H1 (cell line): ENCODE results near the gene MRPL52. TPM values are rescaled to one million over a fixed set of nuclear protein-coding genes. Genes with fewer than 3 reads are reported as not detected.

Source experiments
- CTCF ChIA-PET: fragments of 300-600 bp; sonication (Branson Sonifier 250); formaldehyde crosslinking; loops from one replicate; lab custom pipeline; 2021; ENCODE audit not compliant: partially characterized antibody; lab: Charles Lee
- POLR2A ChIA-PET: fragments of 300-600 bp; sonication (Branson Sonifier 250); formaldehyde crosslinking; loops from one replicate; lab custom pipeline; 2021; ENCODE audit warnings: inconsistent platforms; ENCODE audit not compliant: partially characterized antibody; lab: Charles Lee
- DNase-seq, 2 experiments: peaks; one replicate each; pipeline versions ENCODE4 v3.0.0 to v3.0.0-alpha.2; 2010 to 2022; ENCODE audit warnings: low spot score in 2 of 2, low read depth in 1 of 2, mixed read lengths in 1 of 2
- FAIRE-seq: peaks from 2 replicates; lab custom pipeline; 2011; peaks lifted over from hg19 to GRCh38; lab: Jason Lieb, UNC
- H2AFZ ChIP-seq: 2 replicates; pipeline ENCODE4 v1.8.1; 2012; ENCODE audit warnings: low read length, inconsistent platforms
- H2AK5ac ChIP-seq: 2 replicates; pipeline ENCODE4 v1.6.1; 2013; ENCODE audit warnings: low read depth, low read length
- H2BK120ac ChIP-seq: replicated peaks from 2 replicates; pipeline ENCODE3; 2013; ENCODE audit warnings: low read depth, low read length, inconsistent platforms
- H2BK12ac ChIP-seq: 2 replicates; pipeline ENCODE4 v1.6.1; 2013; ENCODE audit warnings: low read depth, low read length
- H2BK15ac ChIP-seq: 2 replicates; pipeline ENCODE4 v1.6.1; 2013; ENCODE audit warnings: low read length
- H2BK20ac ChIP-seq: 2 replicates; pipeline ENCODE4 v1.6.1; 2013; ENCODE audit warnings: low read length
- H2BK5ac ChIP-seq: 2 replicates; pipeline ENCODE4 v1.6.1; 2013; ENCODE audit warnings: low read depth, low read length
- H3K14ac ChIP-seq: 2 replicates; pipeline ENCODE4 v1.6.1; 2013; ENCODE audit warnings: inconsistent platforms; ENCODE audit not compliant: insufficient read length
- H3K18ac ChIP-seq: 2 replicates; pipeline ENCODE4 v1.6.1; 2013; ENCODE audit warnings: low read length; ENCODE audit errors: extremely low read depth
- H3K23ac ChIP-seq: 2 replicates; pipeline ENCODE4 v1.6.1; 2013; ENCODE audit warnings: inconsistent platforms; ENCODE audit not compliant: insufficient read length
- H3K23me2 ChIP-seq: 2 replicates; pipeline ENCODE4 v1.6.1; 2013; ENCODE audit warnings: low read depth, low read length
- H3K27ac ChIP-seq: 2 replicates; pipeline ENCODE4 v1.6.1; 2011; ENCODE audit warnings: low read depth, low read length, inconsistent platforms
- H3K27me3 ChIP-seq, 4 experiments: replicated peaks in 1 of 4; 1 replicate in 1 of 4; 2 replicates in 3 of 4; pipeline versions ENCODE4 v1.6.1 to v1.8.1; 2011 to 2013; ENCODE audit warnings: low read length in 3 of 4, mild to moderate bottlenecking in 3 of 4, inconsistent platforms in 2 of 4, mixed read lengths in 2 of 4, moderate library complexity in 1 of 4; ENCODE audit not compliant: control insufficient read depth in 3 of 4, insufficient read depth in 3 of 4; ENCODE audit errors: extremely low read depth in 1 of 4
- H3K36me3 ChIP-seq, 4 experiments: 2 replicates each; pipeline versions ENCODE4 v1.6.1 to v1.8.1; 2011 to 2013; ENCODE audit warnings: mild to moderate bottlenecking in 4 of 4, low read length in 3 of 4, moderate library complexity in 2 of 4, control low read depth in 1 of 4, inconsistent platforms in 1 of 4; ENCODE audit not compliant: insufficient read depth in 4 of 4, control insufficient read depth in 2 of 4
- H3K4ac ChIP-seq: replicated peaks from 2 replicates; pipeline ENCODE3; 2013; ENCODE audit warnings: low read length, low read depth, mixed read lengths, inconsistent platforms; ENCODE audit not compliant: insufficient read length
- H3K4me1 ChIP-seq, 4 experiments: replicated peaks in 1 of 4; 1 replicate in 1 of 4; 2 replicates in 3 of 4; pipeline versions ENCODE4 v1.6.1 to v1.8.1; 2011 to 2013; ENCODE audit warnings: low read length in 3 of 4, inconsistent platforms in 2 of 4, mixed read lengths in 1 of 4; ENCODE audit not compliant: insufficient read depth in 4 of 4, control insufficient read depth in 3 of 4
- H3K4me2 ChIP-seq, 2 experiments: 2 replicates each; pipeline versions ENCODE4 v1.6.1 to v1.8.1; 2011 to 2013; ENCODE audit warnings: low read depth in 2 of 2, low read length in 2 of 2, control low read depth in 1 of 2, inconsistent platforms in 1 of 2, mild to moderate bottlenecking in 1 of 2; ENCODE audit not compliant: insufficient read depth in 1 of 2
- H3K4me3 ChIP-seq, 4 experiments: fragments of 200-600, 300-600 bp in 1 of 4; sonication (generic), shearing (Covaris generic), sonication (Bioruptor Twin) in 1 of 4; 2 replicates each; pipeline versions ENCODE4 v1.5.1 to v1.8.1; 2011 to 2016; ENCODE audit warnings: low read length in 4 of 4, low read depth in 3 of 4, control low read depth in 2 of 4, inconsistent platforms in 2 of 4, mild to moderate bottlenecking in 2 of 4, mixed read lengths in 1 of 4, moderate library complexity in 1 of 4; ENCODE audit not compliant: insufficient read depth in 2 of 4; ENCODE audit errors: extremely low read depth in 1 of 4
- H3K56ac ChIP-seq: replicated peaks from 2 replicates; pipeline ENCODE3; 2013; ENCODE audit warnings: low read depth, mild to moderate bottlenecking, mixed read lengths, low read length, inconsistent platforms; ENCODE audit not compliant: insufficient read length
- H3K79me1 ChIP-seq: 2 replicates; pipeline ENCODE4 v1.6.1; 2013; ENCODE audit warnings: low read depth, low read length, control low read depth
- H3K79me2 ChIP-seq, 2 experiments: 2 replicates each; pipeline versions ENCODE4 v1.6.1 to v1.8.1; 2012 to 2013; ENCODE audit warnings: low read length in 2 of 2, mild to moderate bottlenecking in 2 of 2, inconsistent platforms in 1 of 2; ENCODE audit not compliant: insufficient read depth in 2 of 2, control insufficient read depth in 1 of 2
- H3K9ac ChIP-seq, 4 experiments: replicated peaks in 1 of 4; 1 replicate in 1 of 4; 2 replicates in 3 of 4; pipeline versions ENCODE4 v1.6.1 to v1.8.1; 2011 to 2013; ENCODE audit warnings: low read depth in 3 of 4, low read length in 3 of 4, control low read depth in 2 of 4, mild to moderate bottlenecking in 2 of 4, moderate library complexity in 2 of 4, inconsistent platforms in 1 of 4; ENCODE audit errors: extremely low read depth in 1 of 4
- H3K9me3 ChIP-seq, 2 experiments: 2 replicates each; pipeline versions ENCODE4 v1.6.1 to v1.8.1; 2012 to 2013; ENCODE audit warnings: mild to moderate bottlenecking in 2 of 2, moderate library complexity in 2 of 2, control low read depth in 1 of 2, inconsistent platforms in 1 of 2, low read depth in 1 of 2, low read length in 1 of 2, mixed read lengths in 1 of 2; ENCODE audit not compliant: insufficient read depth in 2 of 2
- H4K20me1 ChIP-seq, 2 experiments: replicated peaks in 1 of 2; 2 replicates each; pipeline versions ENCODE3 to v1.8.1; 2011 to 2013; ENCODE audit warnings: inconsistent platforms in 2 of 2, low read length in 2 of 2, mild to moderate bottlenecking in 1 of 2; ENCODE audit not compliant: insufficient read depth in 2 of 2, control insufficient read depth in 1 of 2
- H4K5ac ChIP-seq: 2 replicates; pipeline ENCODE4 v1.6.1; 2013; ENCODE audit warnings: low read length, low read depth, mixed read lengths, inconsistent platforms; ENCODE audit not compliant: insufficient read length
- H4K8ac ChIP-seq: 2 replicates; pipeline ENCODE4 v1.8.0; 2013; ENCODE audit warnings: mild to moderate bottlenecking, moderate library complexity, low read length, inconsistent platforms; ENCODE audit not compliant: insufficient read depth; ENCODE audit errors: extremely low read depth
- H4K91ac ChIP-seq: replicated peaks from 2 replicates; pipeline ENCODE3; 2013; ENCODE audit warnings: low read length, mixed read lengths, inconsistent platforms; ENCODE audit not compliant: insufficient read length
- CHD2 ChIP-seq: IDR thresholded peaks from 2 replicates; pipeline ENCODE4 v1.6.1; 2012; ENCODE audit warnings: low read length, improper control_type of control experiment
- CREB1 ChIP-seq: IDR thresholded peaks from 2 replicates; pipeline ENCODE4 v1.6.1; 2012; ENCODE audit warnings: inconsistent platforms
- CTCF ChIP-seq, 3 experiments: IDR thresholded peaks; 1 replicate in 2 of 3; 2 replicates in 1 of 3; pipeline versions ENCODE4 v1.5.1 to v1.6.1; 2011; ENCODE audit warnings: low read length in 3 of 3, mild to moderate bottlenecking in 3 of 3, inconsistent platforms in 2 of 3, low read depth in 1 of 3, moderate library complexity in 1 of 3; ENCODE audit not compliant: insufficient read depth in 1 of 3; ENCODE audit errors: control extremely low read depth in 1 of 3
- JUND ChIP-seq: IDR thresholded peaks from 2 replicates; pipeline ENCODE4 v1.6.1; 2011; ENCODE audit warnings: mild to moderate bottlenecking, improper control_type of control experiment, low read length
- POLR2AphosphoS5 ChIP-seq: IDR thresholded peaks from 2 replicates; pipeline ENCODE4 v1.6.1; 2011; ENCODE audit warnings: low read depth, low read length
- TAF7 ChIP-seq: optimal IDR thresholded peaks from 2 replicates; pipeline ENCODE3; 2011; ENCODE audit warnings: low read depth, mild to moderate bottlenecking, inconsistent platforms, low read length, moderate library complexity, borderline replicate concordance
- WGBS, 2 experiments: shearing (Covaris generic) in 1 of 2; methylation state at CpG; one replicate each; pipeline versions ENCODE4 v1.1.6 to v1.1.7; 2013 to 2015; ENCODE audit warnings: low lambda C conversion rate in 2 of 2, mixed read lengths in 2 of 2, inconsistent platforms in 1 of 2, low coverage in 1 of 2, missing lambda C conversion rate in 1 of 2; ENCODE audit not compliant: insufficient replicate concordance in 2 of 2, insufficient coverage in 1 of 2, insufficient read length in 1 of 2; ENCODE audit errors: extremely low coverage in 1 of 2, missing lambda C conversion rate in 1 of 2; 5-methylcytosine and 5-hydroxymethylcytosine counted together
- polyA plus RNA-seq, 7 experiments: library from polyadenylated mRNA; depleted of rRNA in 3 of 7; stranded (reverse) in 5 of 7; unstranded in 2 of 7; fragments of >200 nt in 5 of 7; fragments of 200-250 nt in 2 of 7; gene quantifications; 1 replicate in 5 of 7; 2 replicates in 1 of 7; 4 replicates in 1 of 7; pipeline versions ENCODE4 v1.2.1 to v1.2.3, GENCODE V29; 2011 to 2013; ENCODE audit warnings: missing spikeins in 2 of 7, mixed read lengths in 2 of 7
- total RNA-seq: library from RNA; stranded (reverse); fragmentation: NEBNext Ultra II Directional; extraction: Animal tissue kit (Norgen Biotek cat#: 25700); gene quantifications from 2 replicates; pipeline ENCODE4 v1.2.1, GENCODE V29; 2021
- TF ChIP-seq, protein P1 (sequence below): IDR thresholded peaks from 2 replicates; pipeline ENCODE4 v1.6.1; 2012; ENCODE audit warnings: inconsistent platforms

The MRPL52 gene
- total and polyA plus RNA-seq, 2 of the 8 experiments (the other 6 are each of a cell fraction or from before 2014, with no cell fraction given) = 70.5 to 176 TPM

GRCh38 chr14:22865424-22866405 is 36.0 kb downstream of the MRPL52 start:
- H3K79me1 ChIP-seq = no peaks in the 10 kb centered on the region
- H2BK15ac ChIP-seq = no peak overlapping the region
- peak in 1 of 2 experiments; percentile 87 for DNase-seq
- H4K91ac ChIP-seq = no peak overlapping the region
- no peak overlapping the region for H3K14ac ChIP-seq
- peaks cover 0 to 6% (median 2%) of the 10 kb centered on the region in 4 experiments; a peak in 3 of 7 replicates for H3K4me1 ChIP-seq
- no peak overlapping the region for H2BK12ac ChIP-seq
- no peak overlapping the region for H2AK5ac ChIP-seq
- H3K56ac ChIP-seq = no peak overlapping the region
- no peak overlapping the region for H3K27ac ChIP-seq
- ChIA-PET POLR2A (interaction anchor here (0.7 to 1.5 kb wide), 9 partner anchors 13 to 456 kb away, joined by 3 to 6 read pairs (median 4); partner anchors contain the start of gene OXA1L), CTCF (interaction anchor here (0.6 to 56.0 kb wide), 18 partner anchors 8 to 1895 kb away, joined by 3 to 1562 read pairs (median 3); partner anchors contain the start of genes MMP14, MRPL52 and SLC7A7)
- no peak overlapping the region for H4K5ac ChIP-seq
- WGBS, 2 experiments = 72% methylated on average over 6 of the region's 6 CpGs; no CpG with 5 or more reads in 1 of the 2 experiments
- H3K23ac ChIP-seq = no peak overlapping the region
- H2AFZ ChIP-seq = no peak overlapping the region
- H2BK20ac ChIP-seq = no peak overlapping the region
- no peaks in the 10 kb centered on the region for H3K79me2 ChIP-seq
- no peaks in the 10 kb centered on the region for H3K23me2 ChIP-seq
- no peak overlapping the region for H3K9ac ChIP-seq
- no peak overlapping the region for H3K4me2 ChIP-seq
- H4K8ac ChIP-seq = peak overlapping the region; percentile 75; the same call in 1 of the 2 replicates
- H3K27me3 ChIP-seq = no peaks in the 10 kb centered on the region
- no peak for FAIRE-seq
- H3K4me3 ChIP-seq = no peak overlapping the region
- no peaks in the 10 kb centered on the region for H3K36me3 ChIP-seq
- H2BK5ac ChIP-seq = no peak overlapping the region
- no peak overlapping the region for H3K18ac ChIP-seq
- H4K20me1 ChIP-seq = no peaks in the 10 kb centered on the region
- H3K4ac ChIP-seq = no peak overlapping the region
- no peaks in the 10 kb centered on the region for H3K9me3 ChIP-seq
- no peak overlapping the region for H2BK120ac ChIP-seq
- TF ChIP-seq JUND (no peak), CREB1 (no peak), TAF7 (no peak), POLR2AphosphoS5 (no peak), CTCF (IDR thresholded peaks at IDR 0.05; ENCODE audit: control extremely low read depth in 1 of 3, insufficient read depth in 1 of 3, low read depth in 1 of 3, low read length in 3 of 3) (peak; percentile 76 to 85 (median 77)), CHD2 (no peak)
- TF ChIP-seq, protein P1, sequence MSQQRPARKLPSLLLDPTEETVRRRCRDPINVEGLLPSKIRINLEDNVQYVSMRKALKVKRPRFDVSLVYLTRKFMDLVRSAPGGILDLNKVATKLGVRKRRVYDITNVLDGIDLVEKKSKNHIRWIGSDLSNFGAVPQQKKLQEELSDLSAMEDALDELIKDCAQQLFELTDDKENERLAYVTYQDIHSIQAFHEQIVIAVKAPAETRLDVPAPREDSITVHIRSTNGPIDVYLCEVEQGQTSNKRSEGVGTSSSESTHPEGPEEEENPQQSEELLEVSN = no peak
